ENCODE data around the gene MICAL3. TPM values are rescaled to one million over a fixed set of nuclear protein-coding genes. Genes with fewer than 3 reads are reported as not detected.

MICAL3 gene
- polyA plus RNA-seq, 1 of the 3 experiments (the other 2 are of a cell fraction), result 83.1 TPM

GRCh38 chr22:17957204-17957603 is 67.2 kb downstream of the MICAL3 start:
- CTCF ChIA-PET, result interaction anchor here (0.9 to 1.2 kb wide), 2 partner anchors 9 to 47 kb away, joined by 3 to 4 read pairs; no protein-coding TSS in a partner anchor
- POLR2A ChIA-PET, result no interaction called here
- Histone ChIP-seq H3K36me3 (replicated peaks in 1 of 2; ENCODE audit: control insufficient read depth in 1 of 2, insufficient read depth in 2 of 2, low read length in 1 of 2) (peaks cover 0 to 4% of the 10 kb centered on the region in 2 experiments), H3K9ac (no peak overlapping the region), H2AFZ (ENCODE audit: low read depth) (no peak overlapping the region), H3K27ac (ENCODE audit: low read depth in 2 of 2, low read length in 1 of 2) (no peak overlapping the region), H3F3A (replicated peaks; ENCODE audit: insufficient read depth) (no peaks in the 10 kb centered on the region), H3K9me2 (no peaks in the 10 kb centered on the region), H3K9me3 (no peaks in the 10 kb centered on the region), H3K4me2 (no peak overlapping the region), H3K4me3 (ENCODE audit: low read depth in 2 of 2, low read length in 1 of 2) (no peak overlapping the region), H3K27me3 (ENCODE audit: insufficient read depth) (no peaks in the 10 kb centered on the region), H3K79me2 (ENCODE audit: insufficient read depth) (peaks cover 83% of the 10 kb centered on the region; the same call in 1 of the 2 replicates), H4K20me1 (ENCODE audit: insufficient read depth) (peaks cover 43% of the 10 kb centered on the region; the same call in 1 of the 2 replicates), H3K4me1 (ENCODE audit: control insufficient read depth in 1 of 2, insufficient read depth in 2 of 2, low read depth in 1 of 2, low read length in 1 of 2) (peaks cover 0 to 13% of the 10 kb centered on the region in 2 experiments; a peak in 1 of 4 replicates)
- 89% methylated on average over 7 of the region's 7 CpGs for WGBS (ENCODE audit: low lambda C conversion rate)
- no peak for TF ChIP-seq MAX (IDR thresholded peaks at IDR 0.05; ENCODE audit: low read depth)
- TF ChIP-seq NFIC (IDR thresholded peaks at IDR 0.05; ENCODE audit: borderline replicate concordance), result no peak
- TF ChIP-seq GABPA (IDR thresholded peaks at IDR 0.05; ENCODE audit: low read depth), result no peak
- TF ChIP-seq TAF1 (IDR thresholded peaks at IDR 0.05; ENCODE audit: borderline replicate concordance, low read depth, low read length), result no peak
- TF ChIP-seq USF1 (IDR thresholded peaks at IDR 0.05; ENCODE audit: borderline replicate concordance, low read depth), result no peak
- TF ChIP-seq POLR2AphosphoS5 (IDR thresholded peaks at IDR 0.05; ENCODE audit: low read depth, low read length), result no peak
- DNase-seq, result no peak

- peaks cover 83% of the 10 kb centered on the region; the same call in 1 of the 2 replicates for H3K79me2 ChIP-seq (ENCODE audit: insufficient read depth)
- H3K4me2 ChIP-seq, result no peak overlapping the region
- H3K4me1 ChIP-seq (ENCODE audit: control insufficient read depth in 1 of 2, insufficient read depth in 2 of 2, low read depth in 1 of 2, low read length in 1 of 2), result peaks cover 0 to 13% of the 10 kb centered on the region in 2 experiments; a peak in 1 of 4 replicates
- no peak overlapping the region for H3K9ac ChIP-seq
- POLR2A ChIA-PET, result no interaction called here
- no peak overlapping the region for H2AFZ ChIP-seq (ENCODE audit: low read depth)
- CTCF ChIA-PET, result interaction anchor here (0.9 to 1.6 kb wide), 2 partner anchors 9 to 46 kb away, joined by 3 to 4 read pairs; no protein-coding TSS in a partner anchor
- H3F3A ChIP-seq (replicated peaks; ENCODE audit: insufficient read depth), result no peaks in the 10 kb centered on the region
- no peak for DNase-seq
- H3K4me3 ChIP-seq (ENCODE audit: low read depth in 2 of 2, low read length in 1 of 2), result no peak overlapping the region
- H3K27ac ChIP-seq (ENCODE audit: low read depth in 2 of 2, low read length in 1 of 2), result no peak overlapping the region
- peaks cover 0 to 4% of the 10 kb centered on the region in 2 experiments for H3K36me3 ChIP-seq (replicated peaks in 1 of 2; ENCODE audit: control insufficient read depth in 1 of 2, insufficient read depth in 2 of 2, low read length in 1 of 2)
- H4K20me1 ChIP-seq (ENCODE audit: insufficient read depth), result peaks cover 44% of the 10 kb centered on the region; the same call in 1 of the 2 replicates
- no peaks in the 10 kb centered on the region for H3K9me3 ChIP-seq
- H3K9me2 ChIP-seq, result no peaks in the 10 kb centered on the region
- no peaks in the 10 kb centered on the region for H3K27me3 ChIP-seq (ENCODE audit: insufficient read depth)
- WGBS (ENCODE audit: low lambda C conversion rate), result 94% methylated on average over 9 of the region's 9 CpGs
- TF ChIP-seq EP300 (IDR thresholded peaks at IDR 0.05; ENCODE audit: borderline replicate concordance in 1 of 2, low read depth in 1 of 2, low read length in 1 of 2) (no peak), NRF1 (IDR thresholded peaks at IDR 0.05; ENCODE audit: low read depth, low read length) (no peak), RFX5 (IDR thresholded peaks at IDR 0.05; ENCODE audit: low read length) (no peak), RXRA (IDR thresholded peaks at IDR 0.05; ENCODE audit: borderline replicate concordance, low read depth) (no peak), GABPA (IDR thresholded peaks at IDR 0.05; ENCODE audit: low read depth) (no peak), TAF1 (IDR thresholded peaks at IDR 0.05; ENCODE audit: borderline replicate concordance, low read depth, low read length) (no peak), GATA2 (CRISPR knock-in tag; IDR thresholded peaks at IDR 0.05) (no peak), RAD21 (IDR thresholded peaks at IDR 0.05; ENCODE audit: low read length) (no peak), NFIC (IDR thresholded peaks at IDR 0.05; ENCODE audit: borderline replicate concordance) (no peak), IRF3 (IDR thresholded peaks at IDR 0.05; ENCODE audit: low read depth, low read length) (no peak), ZBTB33 (IDR thresholded peaks at IDR 0.05; ENCODE audit: borderline replicate concordance, low read depth) (no peak), USF1 (IDR thresholded peaks at IDR 0.05; ENCODE audit: borderline replicate concordance, low read depth) (no peak), MXI1 (IDR thresholded peaks at IDR 0.05; ENCODE audit: low read depth, low read length) (no peak), FOXM1 (IDR thresholded peaks at IDR 0.05; ENCODE audit: low read depth) (no peak), CTCF (IDR thresholded peaks at IDR 0.05) (no peak), FOXJ3 (CRISPR knock-in tag; IDR thresholded peaks at IDR 0.05) (no peak), FOSL2 (IDR thresholded peaks at IDR 0.05; ENCODE audit: borderline replicate concordance, low read depth) (no peak), RCOR1 (IDR thresholded peaks at IDR 0.05; ENCODE audit: low read length) (no peak), TEAD4 (IDR thresholded peaks at IDR 0.05; ENCODE audit: borderline replicate concordance, insufficient read depth) (no peak)
These were observed 67.7 kb downstream of the MICAL3 start for GRCh38 chr22:17956630-17957029.
